Dedifferentiated amniotic fluid mesenchymal stem cell (primary cell): ENCODE measurements around the gene LTBP1.
"Not testable (repeated sequence)": the region's sequence is repeated elsewhere in the genome, so short reads cannot be mapped to it uniquely, and the experiment has no call there.

Source experiments
- DNase-seq: peaks from one replicate; pipeline ENCODE4 v3.0.0-alpha.2; 2016; ENCODE audit errors: extremely low spot score

The LTBP1 gene

GRCh38 chr2:33381301-33381858 is 434.6 kb downstream of the LTBP1 start:
- no peak for DNase-seq

GRCh38 chr2:33383855-33384598 is 437.3 kb downstream of the LTBP1 start:
- DNase-seq, result no peak

GRCh38 chr2:33384599-33384961 is 437.8 kb downstream of the LTBP1 start:
- DNase-seq, result no peak

- no peak for DNase-seq
Observed at GRCh38 chr2:33388996-33389395, 442.2 kb downstream of the LTBP1 start.

GRCh38 chr2:33389695-33390094 is 442.9 kb downstream of the LTBP1 start:
- DNase-seq, result not testable (repeated sequence)

GRCh38 chr2:33391529-33392255 is 444.9 kb downstream of the LTBP1 start:
- no peak for DNase-seq

GRCh38 chr2:33392366-33392765 is 445.6 kb downstream of the LTBP1 start:
- DNase-seq, result no peak

- no peak for DNase-seq
Observed at GRCh38 chr2:33395034-33395433, 448.3 kb downstream of the LTBP1 start.

- peak; percentile 50 for DNase-seq
Observed at GRCh38 chr2:33395655-33396249, 449.0 kb downstream of the LTBP1 start.

GRCh38 chr2:33404321-33404720 is 457.6 kb downstream of the LTBP1 start:
- DNase-seq, result no peak

- DNase-seq, result no peak
Observed at GRCh38 chr2:33406622-33407021, 459.9 kb downstream of the LTBP1 start.

- DNase-seq, result no peak
Observed at GRCh38 chr2:33408109-33408508, 461.4 kb downstream of the LTBP1 start.

- DNase-seq, result no peak
Observed at GRCh38 chr2:33409417-33409955, 462.7 kb downstream of the LTBP1 start.

GRCh38 chr2:33411765-33412164 is 465.0 kb downstream of the LTBP1 start:
- DNase-seq, result peak; percentile 64

- peak; percentile 55 for DNase-seq
Observed at GRCh38 chr2:33412920-33413319, 466.2 kb downstream of the LTBP1 start.

- DNase-seq, result no peak
Observed at GRCh38 chr2:33419581-33420200, 472.9 kb downstream of the LTBP1 start.

GRCh38 chr2:33420726-33421125 is 474.0 kb downstream of the LTBP1 start:
- DNase-seq, result no peak

- DNase-seq, result no peak
Observed at GRCh38 chr2:33421820-33422219, 475.1 kb downstream of the LTBP1 start.

GRCh38 chr2:33425161-33425560 is 478.4 kb downstream of the LTBP1 start:
- no peak for DNase-seq

GRCh38 chr2:33425586-33426031 is 478.9 kb downstream of the LTBP1 start:
- DNase-seq, result no peak

- DNase-seq, result peak; percentile 15
Observed at GRCh38 chr2:33426666-33427231, 480.0 kb downstream of the LTBP1 start.
